Right ventricle myocardium superior (tissue), 1 donor: ENCODE results near the gene RFXAP. TPM values are rescaled to one million over a fixed set of nuclear protein-coding genes. Genes with fewer than 3 reads are reported as not detected.
A peak's percentile ranks its signal among the peaks of the same experiment; 100 is the strongest.
"Not testable (repeated sequence)": the region's sequence is repeated elsewhere in the genome, so short reads cannot be mapped to it uniquely, and the experiment has no call there.

Source experiments
- ATAC-seq: fragments of 200-7000 bp; cut with Tn5 transposase; one replicate; pipeline ENCODE4 v1.9.1; 2020; ENCODE audit warnings: mild to moderate bottlenecking; ENCODE audit not compliant: poor library complexity
- DNase-seq: peaks from one replicate; pipeline ENCODE4 v3.0.0-alpha.2; 2020
- intact Hi-C: fragments of 100-400 bp; cut with DNase I; formaldehyde crosslinking; loops from one replicate; pipeline ENCODE4 v1.11.2; 2022
- long read RNA-seq: library from polyadenylated mRNA; unstranded; transcript quantifications from one replicate; pipeline ENCODE4 v2.0.0, GENCODE V29; 2021
- total RNA-seq: library from RNA; stranded (reverse); fragmentation: NEBNext Ultra II Directional; extraction: Animal tissue kit (Norgen Biotek cat#: 25700); gene quantifications from one replicate; pipeline ENCODE4 v1.2.1, GENCODE V29; 2021
- donor health status: DM: no; HTN: yes; CAD: no; lungs with severe emphysema.

Gene RFXAP
- total RNA-seq = 1.7 TPM
- long read RNA-seq, transcript RFXAP-201 (3 exons, 2,304 nt) = major isoform, 12 of 12 reads
- long read RNA-seq, partial matches to known transcripts = 0 of 12 reads
- long read RNA-seq, other reads (novel, unspliced or antisense) = 0 of 12 reads

- DNase-seq (peak; percentile 97), ATAC-seq (peak; percentile 99)
- intact Hi-C loops = no loop called here
These were observed at the start of gene RFXAP for GRCh38 chr13:36818804-36819738. RFXAP (plus strand) TSS chr13:36819222; CDS start chr13:36819358, 136 bp downstream.

DNA sequence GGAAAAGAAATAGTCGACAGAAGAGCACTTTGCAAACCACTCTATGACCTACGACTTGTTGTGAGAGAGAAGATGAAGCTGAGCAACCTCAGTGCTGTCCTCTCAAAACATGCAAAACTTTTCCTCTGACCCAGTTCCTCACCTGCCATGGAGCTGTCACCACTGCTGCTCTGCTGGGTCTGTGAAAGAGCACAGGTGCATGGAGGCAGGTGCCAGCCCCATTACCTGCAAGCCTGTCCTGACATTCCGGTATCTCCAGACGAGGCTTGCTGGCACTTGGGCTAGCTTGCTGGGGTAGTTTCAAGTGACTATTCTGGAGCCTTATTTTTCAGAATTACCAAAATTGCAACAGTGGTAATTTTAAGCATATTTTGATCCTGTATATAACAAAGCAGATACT lies 49.5 kb upstream of the RFXAP start:
- intact Hi-C loops = no loop called here
- no peak for ATAC-seq

DNA sequence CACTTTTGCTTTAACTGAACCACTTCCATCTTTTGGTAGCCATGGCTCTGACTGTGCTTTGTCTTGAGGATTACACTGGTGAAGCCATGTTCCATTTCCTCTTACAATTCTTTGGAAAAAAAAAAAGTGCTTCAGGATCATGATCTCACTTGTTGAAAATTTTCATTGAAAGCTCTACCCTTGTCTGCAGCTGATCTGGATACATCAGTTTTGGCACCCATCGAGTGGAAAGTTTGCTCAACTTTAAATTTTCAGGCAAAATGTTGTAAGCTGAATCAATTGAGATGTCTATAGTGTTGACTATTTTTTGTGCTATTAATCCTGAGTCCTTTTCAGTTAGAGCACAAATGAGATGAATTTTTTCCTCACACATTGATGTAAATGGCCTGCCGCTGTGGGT lies 48.3 kb upstream of the RFXAP start:
- intact Hi-C loops = no loop called here
- DNase-seq (no peak), ATAC-seq (no peak)

More for the DNA sequence above, 49.5 kb upstream of the RFXAP start:
- DNase-seq = no peak

DNA sequence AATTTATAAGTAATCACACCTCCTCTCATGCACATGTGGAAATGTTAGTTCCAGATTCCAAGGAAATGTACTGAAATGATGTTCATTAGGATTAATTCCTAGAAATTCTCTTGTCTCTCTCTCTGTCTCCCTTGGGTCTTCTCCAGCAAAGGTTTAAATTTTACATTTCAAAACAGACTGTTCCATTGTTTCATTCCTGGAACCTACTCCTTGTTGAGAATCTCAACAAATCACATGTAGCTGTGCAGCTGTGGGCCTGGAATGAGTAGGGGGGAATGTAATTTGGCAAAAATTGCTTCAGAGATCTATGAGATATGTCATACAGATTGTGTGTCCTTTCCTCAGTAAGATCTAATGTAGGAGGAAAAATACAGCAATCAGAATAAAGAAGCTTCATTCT lies 46.2 kb upstream of the RFXAP start:
- DNase-seq = no peak
- intact Hi-C loops = no loop called here
- no peak for ATAC-seq

DNA sequence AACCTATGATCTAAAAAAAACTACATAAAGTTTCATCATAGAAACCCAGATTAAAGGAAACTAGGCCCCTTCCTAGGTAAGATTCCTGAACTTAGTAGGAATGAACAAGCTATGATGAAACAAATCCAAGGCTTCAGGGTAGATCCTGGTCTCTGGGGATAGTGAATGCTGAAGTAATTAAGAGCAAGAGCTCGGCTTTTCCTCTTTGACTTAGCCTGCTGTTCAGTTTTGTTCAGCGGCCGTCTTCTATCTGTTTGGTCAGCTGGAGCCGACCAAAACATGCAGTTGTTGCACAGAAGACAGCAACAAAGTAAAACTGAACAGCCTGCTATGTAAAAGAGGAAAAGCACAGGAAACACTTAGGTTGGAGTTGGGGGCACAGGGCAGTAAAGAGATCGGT lies 44.1 kb upstream of the RFXAP start:
- DNase-seq = no peak

GRCh38 chr13:36776175-36776574 lies 42.8 kb upstream of the RFXAP start:
- intact Hi-C loops = no loop called here
- ATAC-seq (no peak), DNase-seq (no peak)

More for the DNA sequence above, 44.1 kb upstream of the RFXAP start:
- intact Hi-C loops = no loop called here
- ATAC-seq = no peak

- DNase-seq = no peak
- no peak for ATAC-seq
- intact Hi-C loops = no loop called here
These were observed 40.8 kb upstream of the RFXAP start for GRCh38 chr13:36778083-36778671.

DNA sequence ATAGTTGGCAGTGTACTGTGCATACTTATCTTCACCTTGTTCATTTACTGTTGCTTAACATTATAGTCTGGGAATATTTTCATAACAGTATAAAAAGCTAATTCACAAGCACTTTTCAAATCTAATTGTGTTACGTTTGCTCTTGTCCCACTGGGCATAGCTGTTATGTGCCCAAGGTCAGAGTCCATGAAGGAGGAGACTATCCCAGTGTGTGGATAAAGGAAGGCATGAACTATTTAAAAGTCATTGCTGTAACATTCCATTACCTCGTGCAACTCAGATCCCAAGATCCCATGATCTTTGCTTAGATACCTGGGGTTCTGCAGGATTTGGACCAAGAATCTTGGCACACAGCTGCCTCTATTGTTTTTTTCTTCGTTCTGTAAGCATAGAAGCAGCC lies 35.1 kb upstream of the RFXAP start:
- ATAC-seq = no peak
- no peak for DNase-seq
- intact Hi-C loops = no loop called here

DNA sequence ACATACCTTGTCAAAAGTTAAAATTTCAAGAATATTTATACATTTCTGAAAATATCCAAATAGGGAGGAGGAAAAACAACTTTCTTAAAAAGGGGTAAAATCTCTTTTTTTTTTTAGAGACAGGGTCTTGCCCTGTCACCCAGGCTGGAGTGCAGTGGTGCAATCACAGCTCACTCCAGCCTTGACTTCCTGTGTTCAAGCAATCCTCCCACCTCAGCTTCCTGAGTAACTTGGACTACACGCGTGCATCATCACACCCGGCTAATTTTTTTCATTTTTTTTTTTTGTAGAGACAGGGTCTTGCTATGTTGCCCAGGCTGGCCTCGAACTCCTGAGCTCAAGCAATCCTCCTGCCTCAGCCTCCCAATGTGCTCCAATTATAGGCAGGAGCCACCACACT lies 32.8 kb upstream of the RFXAP start:
- intact Hi-C loops, ATAC-seq, DNase-seq: not testable (repeated sequence)

GRCh38 chr13:36787181-36787580 lies 31.8 kb upstream of the RFXAP start:
- DNase-seq (no peak), ATAC-seq (no peak)
- intact Hi-C loops = no loop called here

- ATAC-seq (no peak), DNase-seq (no peak)
- intact Hi-C loops = no loop called here
These were observed 30.7 kb upstream of the RFXAP start for GRCh38 chr13:36788276-36788675.

DNA sequence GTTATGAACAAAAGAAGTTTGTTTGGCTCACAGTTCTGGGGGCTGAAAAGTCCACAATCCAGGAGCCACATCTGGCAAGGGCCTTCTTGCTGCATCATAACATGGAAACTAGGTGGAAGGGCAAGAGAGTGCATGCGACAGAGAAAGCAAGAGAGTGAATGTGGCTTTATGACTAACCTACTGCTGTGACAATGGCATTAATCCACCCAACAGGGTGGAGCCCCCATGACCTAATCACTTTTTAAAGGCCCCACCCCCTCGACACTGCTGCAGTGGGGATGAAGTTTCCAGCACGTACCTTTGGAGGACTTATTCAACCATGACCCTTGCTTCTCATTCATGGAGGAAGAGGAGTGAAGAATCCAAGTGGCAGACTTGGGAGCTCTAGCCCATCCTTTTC lies 30.0 kb upstream of the RFXAP start:
- DNase-seq (no peak), ATAC-seq (no peak)

GRCh38 chr13:36789730-36790129 lies 29.3 kb upstream of the RFXAP start:
- no peak for ATAC-seq
- no peak for DNase-seq
- intact Hi-C loops = no loop called here

More for the DNA sequence above, 30.0 kb upstream of the RFXAP start:
- intact Hi-C loops = no loop called here

GRCh38 chr13:36794706-36795105 lies 24.3 kb upstream of the RFXAP start:
- no peak for ATAC-seq
- intact Hi-C loops = no loop called here
- DNase-seq = no peak

DNA sequence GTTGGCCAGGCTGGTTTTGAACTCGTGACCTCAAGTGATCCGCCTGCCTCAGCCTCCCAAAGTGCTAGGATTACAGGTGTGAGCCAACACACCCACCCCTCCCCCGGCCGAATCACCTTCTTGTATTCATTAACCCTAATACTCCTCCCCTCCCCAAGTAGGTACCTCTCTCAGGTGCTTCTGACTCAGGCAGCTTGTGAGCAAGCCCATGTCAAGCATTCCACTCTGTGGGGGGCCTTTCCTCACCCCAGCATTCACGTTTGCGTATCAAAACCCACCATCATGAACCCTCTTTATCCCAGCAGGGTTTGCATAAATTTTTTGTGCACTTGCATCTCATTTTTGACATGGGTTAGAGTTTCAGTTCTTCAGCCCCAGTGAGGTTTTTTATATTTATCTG lies 23.6 kb upstream of the RFXAP start:
- no peak for DNase-seq
- no peak for ATAC-seq
- intact Hi-C loops = no loop called here

- ATAC-seq (no peak), DNase-seq (no peak)
- intact Hi-C loops = no loop called here
These were observed 23.0 kb upstream of the RFXAP start for GRCh38 chr13:36796052-36796451.

- DNase-seq (no peak), ATAC-seq (no peak)
- intact Hi-C loops = no loop called here
These were observed 18.0 kb upstream of the RFXAP start for GRCh38 chr13:36801035-36801434.

DNA sequence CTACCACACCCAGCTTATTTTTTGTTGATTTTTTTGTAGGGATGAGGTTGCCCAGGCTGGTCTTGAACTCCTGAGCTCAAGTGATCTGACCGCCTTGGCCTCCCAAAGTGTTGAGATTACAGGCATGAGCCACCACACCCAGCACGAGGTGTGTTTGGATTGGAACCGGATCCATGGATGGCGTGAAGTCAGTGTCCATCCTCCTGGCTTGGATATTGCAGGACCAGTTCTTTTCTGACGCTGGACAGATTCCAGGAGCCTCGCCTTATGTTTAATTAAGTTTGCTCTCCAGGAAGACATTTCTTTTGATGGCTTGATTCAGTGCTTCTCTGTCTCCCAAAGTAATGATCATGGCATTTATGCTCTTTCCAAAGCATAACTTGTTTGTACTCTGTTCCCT lies 14.4 kb upstream of the RFXAP start:
- ATAC-seq (no peak), DNase-seq (no peak)
- intact Hi-C loops = no loop called here

GRCh38 chr13:36806102-36806501 lies 12.9 kb upstream of the RFXAP start:
- intact Hi-C loops = no loop called here
- DNase-seq (no peak), ATAC-seq (no peak)

DNA sequence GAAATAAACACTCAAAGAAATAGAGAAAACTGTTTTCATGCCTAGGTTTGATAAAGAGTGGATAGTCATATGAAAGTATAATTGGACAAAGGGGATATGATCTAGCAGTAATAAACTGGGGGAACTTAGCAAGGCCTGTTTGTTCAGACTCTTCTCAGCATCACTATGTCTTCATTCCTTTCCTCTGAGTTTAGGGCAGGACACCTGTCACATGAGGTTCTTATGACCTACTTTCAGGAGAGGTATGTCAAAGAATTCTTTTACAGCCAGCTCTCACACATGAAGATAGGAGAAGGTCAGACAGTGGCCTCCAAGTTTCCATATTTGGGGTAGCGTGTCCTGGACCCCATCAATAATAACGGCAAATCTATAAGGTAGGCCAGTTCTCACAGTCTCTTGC lies 11.4 kb upstream of the RFXAP start:
- DNase-seq = no peak
- intact Hi-C loops = no loop called here
- no peak for ATAC-seq
